ENCODE data around the gene CUX1.
A peak's percentile ranks its signal among the peaks of the same experiment; 100 is the strongest.

Gene CUX1

GRCh38 chr7:101989101-101989500 is 171.7 kb downstream of the CUX1 start:
- Mint-ChIP-seq H3K4me3 (no peak overlapping the region), H3K9me3 (no peaks in the 10 kb centered on the region), H3K36me3 (ENCODE audit: low read depth) (peaks cover 15% of the 10 kb centered on the region), H3K27me3 (ENCODE audit: low read depth, poor library complexity) (no peaks in the 10 kb centered on the region), H3K27ac (no peak overlapping the region), H3K4me1 (peaks cover 47% of the 10 kb centered on the region)
- TF ChIP-seq CTCF (IDR thresholded peaks at IDR 0.05), result no peak
- no peak for DNase-seq

GRCh38 chr7:101990811-101991418 is 173.5 kb downstream of the CUX1 start:
- Mint-ChIP-seq H3K4me3 (no peak overlapping the region), H3K9me3 (no peaks in the 10 kb centered on the region), H3K4me1 (peaks cover 38% of the 10 kb centered on the region), H3K36me3 (ENCODE audit: low read depth) (peaks cover 23% of the 10 kb centered on the region), H3K27me3 (ENCODE audit: low read depth, poor library complexity) (no peaks in the 10 kb centered on the region), H3K27ac (peak overlapping the region; percentile 32)
- DNase-seq, result no peak
- no peak for TF ChIP-seq CTCF (IDR thresholded peaks at IDR 0.05)

- Mint-ChIP-seq H3K4me1 (peaks cover 38% of the 10 kb centered on the region), H3K36me3 (ENCODE audit: low read depth) (peaks cover 23% of the 10 kb centered on the region), H3K9me3 (no peaks in the 10 kb centered on the region), H3K27ac (no peak overlapping the region), H3K27me3 (ENCODE audit: low read depth, poor library complexity) (no peaks in the 10 kb centered on the region), H3K4me3 (no peak overlapping the region)
- no peak for TF ChIP-seq CTCF (IDR thresholded peaks at IDR 0.05)
- no peak for DNase-seq
Observed at GRCh38 chr7:101991860-101992259, 174.4 kb downstream of the CUX1 start.

GRCh38 chr7:101993311-101993710 is 175.9 kb downstream of the CUX1 start:
- no peak for TF ChIP-seq CTCF (IDR thresholded peaks at IDR 0.05)
- H3K4me3 Mint-ChIP-seq, result no peak overlapping the region
- no peaks in the 10 kb centered on the region for H3K9me3 Mint-ChIP-seq
- H3K27ac Mint-ChIP-seq, result no peak overlapping the region
- no peak for DNase-seq
- peaks cover 22% of the 10 kb centered on the region for H3K36me3 Mint-ChIP-seq (ENCODE audit: low read depth)
- no peaks in the 10 kb centered on the region for H3K27me3 Mint-ChIP-seq (ENCODE audit: low read depth, poor library complexity)
- peaks cover 28% of the 10 kb centered on the region for H3K4me1 Mint-ChIP-seq

- TF ChIP-seq CTCF (IDR thresholded peaks at IDR 0.05), result no peak
- Mint-ChIP-seq H3K36me3 (ENCODE audit: low read depth) (peaks cover 7% of the 10 kb centered on the region), H3K4me1 (peaks cover 41% of the 10 kb centered on the region), H3K4me3 (no peak overlapping the region), H3K9me3 (no peaks in the 10 kb centered on the region), H3K27ac (peak overlapping the region; percentile 64), H3K27me3 (ENCODE audit: low read depth, poor library complexity) (no peaks in the 10 kb centered on the region)
- DNase-seq, result no peak
Observed at GRCh38 chr7:101995121-101995520, 177.7 kb downstream of the CUX1 start.

- Mint-ChIP-seq H3K27ac (no peak overlapping the region), H3K4me1 (peaks cover 47% of the 10 kb centered on the region), H3K27me3 (ENCODE audit: low read depth, poor library complexity) (no peaks in the 10 kb centered on the region), H3K36me3 (ENCODE audit: low read depth) (peaks cover 7% of the 10 kb centered on the region), H3K9me3 (no peaks in the 10 kb centered on the region), H3K4me3 (no peak overlapping the region)
- TF ChIP-seq CTCF (IDR thresholded peaks at IDR 0.05), result no peak
- no peak for DNase-seq
Observed at GRCh38 chr7:101996131-101996691, 178.8 kb downstream of the CUX1 start.
